RKO (cell line): Measurements from ENCODE around the gene DBN1.

ENCODE experiments used
- DNase-seq: peaks from one replicate; pipeline ENCODE4 v3.0.0-alpha.2; 2016; ENCODE audit warnings: low spot score

DBN1 gene

DNA sequence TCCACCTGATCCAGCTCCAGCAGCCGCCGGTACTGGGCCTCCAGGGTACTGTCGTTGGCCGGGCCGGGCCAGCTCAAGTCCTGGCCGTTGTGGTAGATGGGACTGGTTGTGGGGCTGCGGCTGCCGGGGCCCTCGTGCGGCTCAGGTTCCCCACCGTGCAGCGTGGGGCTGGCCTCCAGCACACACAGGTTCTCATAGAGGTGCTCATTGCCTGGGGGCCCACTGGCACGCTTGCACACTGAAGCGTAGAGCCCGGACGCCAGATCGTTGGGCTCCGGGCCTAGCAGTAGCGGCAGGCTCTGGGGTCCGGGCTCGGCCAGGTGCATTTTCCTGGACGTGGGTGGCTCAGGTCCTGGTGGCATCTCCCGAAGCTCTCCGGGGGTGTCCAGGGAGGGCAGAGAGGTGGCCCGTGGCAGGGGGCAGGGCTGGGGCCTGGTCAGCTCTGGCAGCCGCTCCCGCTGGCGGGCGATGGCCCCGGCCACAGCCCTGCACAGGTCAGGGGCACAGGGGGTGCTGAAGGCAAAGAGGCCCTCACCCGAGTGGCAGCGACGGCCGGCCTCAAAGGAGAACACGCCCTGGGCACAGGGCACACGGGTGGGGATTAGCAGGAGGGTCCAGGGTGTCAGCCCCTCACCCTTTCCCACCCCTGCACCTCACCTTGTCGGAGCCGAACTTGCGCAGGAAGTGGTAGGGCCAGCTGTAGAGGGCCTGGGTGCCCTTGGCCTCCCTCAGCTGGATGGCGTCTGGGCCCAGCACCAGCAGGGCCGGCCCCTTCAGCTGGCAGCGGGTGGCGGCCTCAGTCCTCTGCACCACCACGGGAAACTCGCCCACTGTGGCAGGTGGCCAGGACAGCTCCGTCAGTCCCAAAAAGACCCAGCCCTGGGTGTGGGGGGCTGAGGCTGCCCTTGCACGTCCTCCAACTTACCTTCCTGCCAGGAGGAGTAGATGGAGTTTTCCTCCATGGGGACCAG is 30.9 kb upstream of the DBN1 start:
- DNase-seq: no peak

DNA sequence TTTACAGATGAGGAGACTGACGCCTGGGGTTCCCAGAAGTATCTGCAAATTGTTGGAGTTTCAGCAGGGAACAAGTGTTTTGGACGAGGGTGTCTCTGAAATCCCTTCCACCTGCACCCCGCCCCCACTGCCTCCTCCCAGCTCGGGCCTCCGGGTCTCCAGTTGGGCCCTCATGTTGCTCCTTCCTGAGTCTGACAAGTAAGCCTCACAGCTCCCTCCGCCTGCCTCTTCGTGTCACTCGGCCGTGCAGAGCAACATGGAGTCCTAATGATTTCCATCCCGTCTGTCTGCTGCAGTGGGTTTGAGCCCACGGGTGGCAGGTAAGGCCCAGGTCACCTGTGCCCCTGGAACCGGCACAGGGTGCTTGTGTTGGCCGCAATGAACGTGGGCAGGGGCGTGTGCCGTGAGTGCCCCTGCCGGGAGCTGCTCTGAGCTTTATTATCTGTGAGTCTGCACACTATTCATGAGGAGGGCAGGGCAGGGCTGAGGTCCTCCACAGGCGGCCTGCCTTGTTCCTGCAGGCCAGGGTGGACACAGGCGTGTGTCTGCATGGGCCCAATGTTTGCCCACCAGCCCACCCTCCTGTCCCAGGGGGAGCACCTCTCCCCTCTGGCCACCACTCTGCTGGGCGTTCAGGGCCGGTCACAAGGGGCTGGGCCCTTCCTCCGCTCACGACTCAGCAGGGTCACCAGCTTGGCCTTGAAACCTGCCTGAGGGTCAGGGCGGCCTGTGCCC is 30.1 kb upstream of the DBN1 start:
- no peak for DNase-seq

DNA sequence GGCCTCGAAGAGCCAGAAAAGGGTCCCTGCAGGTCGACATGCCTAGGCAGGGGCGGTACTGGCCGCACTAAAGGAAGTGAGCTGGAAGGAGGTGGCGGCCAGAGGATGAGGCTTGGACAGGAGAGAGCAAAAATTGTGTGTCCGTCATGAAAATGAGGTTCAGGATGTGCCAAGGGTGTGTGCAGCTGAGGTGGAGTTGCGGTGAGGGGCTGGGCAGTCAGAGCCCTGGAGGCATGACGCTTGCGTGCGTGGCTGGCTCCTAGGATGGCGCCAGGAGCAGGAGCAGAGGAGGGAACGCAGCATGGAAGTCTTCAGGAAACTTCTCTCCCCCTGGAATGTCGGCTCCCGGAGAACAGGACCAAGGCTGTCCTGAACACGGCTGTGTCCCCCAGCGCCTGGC is 29.5 kb upstream of the DBN1 start:
- DNase-seq: no peak

DNA sequence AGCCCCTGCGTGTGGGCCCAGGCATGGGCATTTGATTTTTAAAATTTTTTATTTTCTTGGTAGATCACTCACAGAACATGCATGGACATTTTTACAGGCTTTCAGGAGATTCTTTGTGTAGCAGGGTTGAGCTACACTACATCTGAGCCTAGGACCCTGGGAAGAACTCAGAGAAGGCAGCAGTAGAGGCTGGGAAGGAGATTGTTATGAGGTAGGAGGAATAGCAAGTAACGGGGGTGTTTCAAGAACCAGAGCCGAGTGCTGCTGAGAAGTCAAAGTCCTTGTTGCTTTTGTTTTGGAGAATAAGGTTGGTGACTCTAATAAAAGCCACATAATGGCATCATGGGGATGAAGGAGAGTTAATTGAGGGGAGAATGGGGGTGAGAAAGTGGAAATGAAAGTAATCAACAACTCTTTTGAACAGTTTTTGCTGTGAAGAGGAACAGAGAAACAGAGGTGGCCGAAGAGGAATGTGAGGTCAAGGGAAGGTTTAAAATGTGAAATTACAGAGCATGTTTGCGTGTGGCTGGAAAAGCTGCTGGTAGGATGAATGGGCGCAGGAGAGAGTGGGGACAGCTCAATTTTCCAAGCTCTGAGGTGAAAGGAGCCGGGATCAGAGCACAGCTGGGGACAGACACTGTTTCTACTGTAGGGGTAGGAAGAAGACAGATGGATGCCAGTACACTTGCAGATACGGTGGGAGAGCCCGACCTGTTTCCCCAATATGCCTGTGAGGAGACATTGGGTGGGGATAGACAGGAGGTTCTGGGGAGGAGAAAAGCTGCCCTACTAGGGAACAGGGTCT is 28.6 kb upstream of the DBN1 start:
- DNase-seq: no peak

DNA sequence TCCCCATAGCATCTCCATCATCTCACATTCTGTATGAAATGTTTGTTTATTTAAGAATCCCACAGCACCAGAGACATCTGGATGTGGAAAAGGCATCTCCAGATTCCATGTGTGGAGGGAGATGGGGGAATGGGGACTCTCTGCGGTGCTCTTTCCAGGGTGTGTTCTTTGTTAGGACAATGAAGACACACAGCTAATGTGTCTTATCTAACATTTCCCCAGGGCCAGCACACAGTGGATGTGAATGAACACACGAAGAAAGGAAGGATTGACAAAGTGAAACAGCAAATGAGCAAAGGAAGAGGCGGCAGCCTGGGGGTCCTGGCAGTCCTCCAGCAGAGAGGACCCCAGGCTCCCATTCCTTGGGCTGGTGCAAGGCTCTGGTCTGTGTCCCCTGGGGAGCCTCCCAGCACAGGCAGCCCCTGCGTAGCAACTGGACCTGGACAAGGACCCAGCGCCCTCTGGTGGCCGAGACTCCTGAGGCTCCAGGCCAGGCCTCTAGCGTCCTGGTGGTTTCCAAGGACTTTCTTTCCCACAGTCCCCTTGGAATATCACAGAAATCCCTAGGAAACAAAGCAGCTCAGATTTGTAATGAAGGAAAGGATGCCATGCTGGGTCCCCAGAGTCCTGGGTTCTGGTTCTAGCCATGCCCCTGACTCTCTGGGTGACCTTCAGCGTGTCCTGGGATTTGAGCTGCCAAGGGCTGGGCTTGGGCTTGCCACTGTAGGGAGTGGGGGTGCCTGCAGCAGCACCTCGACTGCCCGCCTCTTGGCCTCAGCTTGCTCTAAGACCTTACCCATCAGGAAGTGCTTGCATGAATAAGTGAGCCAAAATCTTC is 27.5 kb upstream of the DBN1 start:
- peak; percentile 83 for DNase-seq

DNA sequence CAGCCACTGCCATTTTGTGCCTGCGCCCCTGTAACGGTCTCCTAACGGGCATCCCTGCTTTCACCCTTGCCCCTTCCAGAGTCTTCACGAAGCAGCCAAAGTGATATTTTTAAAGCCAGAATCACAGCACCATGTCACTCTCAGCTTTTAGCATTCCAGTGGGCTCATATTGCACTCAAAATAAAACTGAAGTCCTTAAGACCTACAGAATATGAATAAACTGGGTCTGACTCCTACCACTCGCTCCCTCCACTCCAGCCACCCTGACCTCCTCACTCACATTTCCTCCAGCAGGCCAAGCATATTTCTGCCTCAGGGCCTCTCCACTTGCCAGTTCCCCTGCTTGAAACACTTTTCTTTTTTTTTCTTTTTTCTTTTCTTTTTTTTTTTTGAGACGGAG is 26.4 kb upstream of the DBN1 start:
- no peak for DNase-seq

DNA sequence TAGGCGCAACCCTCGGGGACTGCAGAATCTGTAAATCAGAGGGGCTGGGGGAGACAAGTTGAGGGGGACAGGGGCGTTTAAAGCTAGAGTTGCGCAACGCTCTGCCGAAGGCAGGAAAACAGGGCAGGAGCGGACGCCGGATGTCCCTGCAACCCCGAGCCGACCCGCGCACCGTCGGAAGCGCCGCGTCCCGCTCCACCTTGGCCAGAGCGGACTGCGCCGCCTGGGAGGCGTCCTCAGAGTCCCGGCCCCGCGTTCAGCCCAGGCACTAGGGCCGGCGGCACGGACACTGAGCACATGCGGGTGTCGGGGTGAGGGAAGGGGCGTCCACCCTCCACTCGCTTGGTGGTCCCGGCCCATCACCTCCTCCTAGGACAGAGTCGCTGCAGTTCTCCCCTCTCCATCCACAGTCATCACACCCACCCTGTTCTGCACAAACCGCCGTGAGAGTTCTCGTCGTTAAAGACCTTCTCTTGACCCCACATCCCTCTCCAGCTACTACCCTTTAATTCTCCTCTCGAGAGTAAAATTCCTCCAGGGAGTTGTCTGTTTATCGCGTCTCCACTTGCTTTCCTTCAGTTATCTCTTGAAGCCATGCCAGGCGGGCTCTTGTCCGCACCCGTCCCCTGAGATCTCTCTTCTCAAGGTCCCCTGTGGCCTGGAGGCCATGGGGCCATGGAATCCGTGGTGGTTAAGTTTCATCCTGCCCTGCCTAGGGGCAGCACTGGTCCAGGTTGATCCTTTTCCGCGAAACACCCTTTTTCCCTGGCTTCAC is 24.8 kb upstream of the DBN1 start:
- no peak for DNase-seq

DNA sequence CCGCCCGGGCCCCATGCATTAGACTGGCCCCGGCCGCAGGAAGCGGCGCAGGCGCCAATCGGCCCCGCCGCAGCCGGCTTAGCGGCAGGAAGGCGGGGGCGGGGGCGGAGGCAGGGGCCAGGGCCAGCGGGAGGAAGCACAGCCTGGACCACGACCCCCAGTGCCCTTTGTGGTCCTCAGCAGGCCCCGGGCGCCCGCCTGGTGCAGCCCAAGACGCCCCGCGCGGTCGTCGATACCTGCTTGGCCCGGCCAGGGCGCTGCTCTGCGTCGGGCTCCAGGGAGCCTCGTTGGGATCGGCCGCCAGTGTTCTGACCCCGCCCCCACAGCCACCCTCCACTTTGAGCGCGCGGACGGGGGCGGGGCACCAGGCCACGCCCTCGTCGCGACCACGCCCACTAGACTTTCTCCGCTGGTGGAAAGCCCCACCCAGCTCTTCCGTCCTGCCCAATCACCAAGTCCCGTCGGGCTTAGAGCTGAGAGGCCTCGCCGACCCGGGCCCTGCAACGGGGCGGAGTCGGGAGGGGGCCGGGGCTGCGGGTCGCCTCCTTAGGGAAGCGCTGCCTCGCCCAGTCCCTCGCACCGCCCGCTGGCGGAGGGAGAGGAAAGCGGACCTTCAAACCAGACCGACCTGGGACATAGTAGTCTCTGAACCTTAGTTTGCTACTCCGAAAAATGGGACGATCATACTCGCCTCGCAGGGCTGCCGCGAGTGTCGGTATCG is 24.0 kb upstream of the DBN1 start, which contains the start of gene PDLIM7:
TSS of gene PDLIM7 (minus strand) at position 313 of the 721 bp plus-strand sequence. CDS start 1,092 bp downstream, outside the sequence.
- peak; percentile 92 for DNase-seq

DNA sequence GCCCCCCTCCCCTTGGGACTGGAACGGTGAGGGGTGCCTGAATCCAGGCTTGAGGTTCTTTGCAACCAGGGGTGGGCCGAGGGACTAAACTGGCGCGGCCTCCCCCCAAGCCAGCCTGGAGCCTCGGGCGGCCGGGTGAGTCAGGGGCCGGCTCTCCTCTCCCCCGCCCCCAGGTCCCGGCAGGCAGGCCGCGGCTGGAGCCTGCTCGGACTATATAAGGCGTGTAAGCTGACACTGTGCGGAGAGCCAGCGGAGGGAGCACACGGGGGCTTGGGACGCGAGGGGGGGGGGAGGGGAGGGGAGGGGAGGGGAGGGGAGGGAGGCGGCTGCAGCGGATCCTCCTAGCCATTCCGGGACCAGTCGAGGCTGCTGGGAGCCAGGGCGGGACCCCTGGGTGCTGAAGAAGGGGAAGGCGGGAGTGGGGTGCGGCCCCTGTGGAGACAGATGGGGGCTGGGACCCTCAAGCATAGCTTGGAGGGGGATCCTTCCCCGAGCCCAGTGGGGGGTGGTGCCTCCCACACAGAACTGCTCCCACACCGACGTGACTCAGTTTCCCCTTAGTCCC is 23.4 kb upstream of the DBN1 start:
- DNase-seq: peak; percentile 96

DNA sequence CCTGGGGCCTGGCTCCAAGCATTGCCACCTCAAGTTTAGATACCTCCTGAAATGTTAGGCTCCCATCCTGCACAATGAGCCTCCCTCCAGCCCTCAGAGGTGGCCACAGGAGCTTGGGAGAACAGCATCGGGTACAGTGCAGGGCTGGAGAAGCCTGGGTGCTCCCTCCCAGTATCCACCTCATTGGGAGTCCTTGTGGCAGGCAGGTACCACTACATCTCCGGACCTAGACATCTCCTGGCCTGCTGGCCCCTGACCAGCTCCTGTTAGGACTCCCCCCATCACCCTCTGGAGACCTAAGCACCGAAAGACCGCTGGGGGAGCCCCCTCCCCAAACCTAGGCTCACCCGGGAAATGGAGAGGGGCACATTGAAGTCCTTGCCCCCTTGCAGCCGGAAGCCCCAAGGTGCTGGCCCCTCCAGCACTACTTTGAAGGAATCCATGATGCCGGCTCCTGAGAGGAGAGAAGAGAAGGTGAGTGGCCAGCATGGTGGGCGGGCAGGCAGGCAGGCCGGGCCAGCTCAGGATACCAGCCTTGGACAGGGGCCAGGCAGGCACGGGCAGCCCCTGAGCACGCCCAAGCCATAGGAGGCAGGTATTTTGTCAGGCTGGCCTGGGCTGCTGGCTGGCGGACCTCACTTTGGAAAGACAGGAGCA is 22.8 kb upstream of the DBN1 start:
- DNase-seq: peak; percentile 87

DNA sequence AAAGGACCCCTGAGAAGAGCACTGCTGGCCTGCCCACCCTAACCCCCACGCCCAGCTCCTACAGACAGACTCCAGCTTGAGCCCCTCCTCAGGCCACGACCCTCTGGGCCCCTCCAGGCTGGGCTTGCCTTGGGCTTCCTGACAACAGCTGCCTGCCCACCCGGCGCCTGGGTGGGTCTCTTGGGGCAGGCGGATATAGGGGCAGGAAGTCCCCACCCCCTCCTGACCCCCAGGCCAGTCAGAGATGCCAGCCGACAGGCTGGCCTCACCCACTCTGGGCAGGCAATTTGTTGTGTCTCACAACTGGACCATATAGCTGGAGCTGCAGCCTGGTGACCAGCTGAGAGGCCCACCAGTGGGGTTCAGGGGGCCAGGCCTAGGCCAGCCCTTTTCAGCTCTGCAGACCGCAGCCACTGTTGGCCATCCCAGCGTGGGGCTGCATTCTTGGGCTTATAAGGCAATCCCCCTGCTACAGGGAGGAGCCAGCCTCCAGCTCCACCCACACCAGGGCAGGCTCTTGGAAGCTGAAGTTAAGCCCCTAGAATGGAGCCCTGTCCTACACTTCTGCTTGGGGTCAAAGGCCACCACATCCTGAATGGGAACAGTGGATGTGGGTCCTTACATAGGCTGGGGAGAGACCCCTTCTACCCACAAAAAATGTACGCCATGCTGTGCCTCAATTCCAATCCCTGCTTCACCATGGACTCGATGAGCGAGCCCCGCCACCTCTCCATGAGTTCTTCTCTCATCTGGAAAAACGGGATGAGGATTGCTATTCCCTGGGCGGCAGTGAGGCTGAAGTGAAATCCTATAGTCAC is 22.0 kb upstream of the DBN1 start:
- peak; percentile 82 for DNase-seq

DNA sequence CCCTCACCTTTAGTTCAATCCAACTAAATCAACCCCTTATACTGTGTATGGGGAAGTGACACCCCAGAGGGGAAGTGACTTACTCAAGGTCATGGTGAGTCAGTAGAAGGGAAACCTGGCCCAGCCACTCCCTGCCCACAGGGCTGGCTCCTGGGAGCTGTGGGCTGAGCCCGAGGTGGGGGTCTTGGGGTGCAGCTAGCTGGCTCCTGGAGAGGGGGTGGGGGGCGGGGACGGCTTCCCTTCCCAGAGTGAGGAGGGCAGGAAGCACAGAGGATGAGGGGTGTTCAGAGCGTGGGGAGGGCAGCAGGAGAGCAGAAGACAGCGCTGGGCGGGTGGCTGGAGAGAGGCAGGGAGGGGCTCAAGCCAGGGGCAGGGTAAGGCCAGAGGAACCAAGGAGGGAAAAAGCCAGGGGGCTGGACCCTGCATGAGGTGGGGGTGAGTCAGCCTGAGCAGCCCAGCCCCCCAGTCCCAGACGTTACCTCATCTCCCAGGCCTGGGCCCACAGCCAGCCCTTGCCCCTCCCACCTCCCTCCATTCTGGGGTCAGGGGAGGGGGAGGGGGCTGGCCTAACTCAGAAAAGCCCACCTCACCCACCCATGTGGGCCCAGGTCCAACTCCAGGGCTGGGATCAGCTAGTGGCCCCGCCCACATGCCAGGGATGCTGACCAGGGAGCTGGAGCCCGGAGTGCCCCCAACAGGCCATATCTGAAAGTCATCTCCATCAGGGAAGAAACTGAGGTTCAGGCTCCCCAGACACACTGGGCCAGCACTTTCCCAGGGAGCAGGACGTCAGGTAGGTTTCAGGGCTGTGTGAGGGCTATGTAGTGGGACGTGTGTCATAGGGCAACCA is 21.1 kb upstream of the DBN1 start:
- DNase-seq: peak; percentile 92

DNA sequence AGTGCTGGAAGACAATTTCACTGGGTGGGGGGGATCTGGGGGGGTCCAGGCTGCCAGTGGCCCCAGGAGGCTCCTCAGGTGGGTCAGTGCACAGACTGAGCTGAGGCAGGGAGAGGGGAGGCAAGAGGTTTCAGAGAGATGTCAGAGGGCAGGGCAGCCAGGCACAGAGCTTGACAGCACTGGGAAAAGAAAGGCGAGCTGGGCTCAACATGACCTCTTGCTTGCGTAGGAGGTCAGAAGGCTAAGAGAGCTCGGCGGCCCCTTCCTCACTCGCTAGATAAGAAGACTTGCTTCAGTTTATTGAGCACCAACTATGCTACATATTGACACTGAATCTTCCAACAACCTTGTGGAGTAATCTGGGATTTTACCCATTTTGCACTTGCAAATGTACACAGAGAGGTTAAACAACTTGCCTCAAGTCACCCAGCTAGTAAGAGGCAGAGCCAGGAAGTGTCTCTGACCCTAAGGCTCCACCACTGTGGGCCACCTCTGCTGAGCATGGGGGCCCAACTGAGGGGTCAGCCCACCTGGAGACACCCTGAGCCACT is 20.4 kb upstream of the DBN1 start:
- no peak for DNase-seq

DNA sequence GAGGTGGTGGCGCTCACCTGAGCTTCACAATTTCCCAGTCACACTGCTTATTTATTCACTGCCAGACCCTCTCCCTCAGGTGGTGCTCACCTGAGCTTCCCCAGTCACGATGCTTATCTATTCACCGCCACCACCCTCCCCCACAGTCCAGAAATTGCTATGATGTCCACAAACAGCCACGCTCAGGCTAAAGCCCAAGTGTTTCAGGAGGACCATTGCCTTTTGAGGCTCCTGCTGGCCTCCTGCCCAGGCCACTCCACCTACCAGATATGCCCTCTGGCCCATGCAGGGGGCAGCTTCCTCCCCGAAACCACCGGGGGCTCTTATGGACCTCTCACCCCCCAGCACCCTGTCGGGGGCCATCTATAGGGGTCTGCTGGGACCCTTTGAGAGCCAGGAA is 19.4 kb upstream of the DBN1 start:
- DNase-seq: no peak

DNA sequence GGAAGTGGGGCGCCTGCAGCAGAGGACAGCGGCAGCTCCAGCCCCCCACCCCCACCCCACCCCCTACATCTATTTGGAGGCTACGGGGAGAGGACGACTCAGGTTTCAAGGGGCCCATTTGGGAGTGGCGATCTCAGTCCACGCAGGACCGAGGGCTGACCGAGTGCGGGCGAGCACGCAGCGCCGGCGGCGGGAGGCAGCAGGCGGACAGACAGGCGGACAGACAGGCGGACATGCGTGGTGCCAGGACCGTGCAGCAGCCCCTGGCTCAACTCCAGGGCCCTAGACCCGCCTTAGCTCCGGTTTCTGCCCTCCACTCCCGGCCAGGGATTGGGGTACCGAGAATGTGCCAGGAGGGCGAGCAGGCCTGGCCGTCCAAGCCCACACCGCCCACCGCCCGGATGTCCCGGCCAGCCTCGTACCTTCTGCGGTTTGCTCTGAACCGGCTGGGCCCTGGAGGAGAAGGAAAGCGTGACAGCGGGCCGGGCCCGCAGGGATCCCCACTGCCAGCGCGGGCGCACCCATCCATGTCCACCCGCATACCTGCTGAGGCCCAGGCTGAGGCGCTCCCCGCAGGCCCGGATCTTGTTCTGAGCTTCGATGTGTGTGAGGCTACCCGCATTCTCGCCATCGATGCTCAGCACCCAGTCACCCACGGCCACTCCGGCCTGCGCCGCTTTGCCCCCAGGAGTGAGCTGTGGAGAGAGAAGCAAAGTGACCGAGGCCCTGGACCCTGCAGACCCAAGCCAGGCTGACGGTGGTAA is 18.7 kb upstream of the DBN1 start:
- no peak for DNase-seq

DNA sequence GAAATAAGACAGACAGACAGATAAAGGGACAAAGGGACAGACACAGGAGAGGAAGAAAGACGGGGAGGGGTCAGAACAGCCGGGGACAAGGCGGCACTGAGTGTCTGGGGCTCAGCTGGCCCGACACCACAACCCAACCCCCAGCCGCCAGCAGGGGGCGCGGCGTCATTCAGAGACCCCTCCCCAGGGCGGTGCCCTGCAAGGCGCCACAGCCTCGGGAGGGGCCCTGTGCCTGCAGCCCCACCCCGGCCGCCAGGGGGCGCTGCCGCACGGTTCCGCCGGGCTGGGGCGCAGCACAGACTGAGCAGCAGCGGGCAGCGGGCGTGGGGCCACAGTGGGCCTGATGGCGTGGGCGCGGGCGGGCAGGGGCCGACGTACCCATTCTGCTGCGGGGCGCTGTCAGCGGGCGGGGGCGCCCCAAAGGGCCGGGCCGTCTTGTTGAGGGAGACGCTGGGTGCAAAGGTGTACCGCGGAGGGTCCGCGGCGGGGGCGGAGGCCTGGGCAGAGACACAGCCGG is 18.1 kb upstream of the DBN1 start:
- DNase-seq: peak; percentile 37
